Measurements from ENCODE around the gene KRTAP10-10. TPM values are rescaled to one million over a fixed set of nuclear protein-coding genes. Genes with fewer than 3 reads are reported as not detected.
"Not testable (repeated sequence)": the region's sequence is repeated elsewhere in the genome, so short reads cannot be mapped to it uniquely, and the experiment has no call there.

Gene KRTAP10-10
- polyA plus RNA-seq, 3 donors: not detected

GRCh38 chr21:44671911-44672310 is 34.8 kb downstream of the KRTAP10-10 start:
- no peak for DNase-seq (ENCODE audit: low read depth in 3 of 3, low spot score in 2 of 3)

- DNase-seq (ENCODE audit: low read depth in 3 of 3, low spot score in 2 of 3): no peak
Measured at GRCh38 chr21:44677881-44678280, 40.7 kb downstream of the KRTAP10-10 start.

DNA sequence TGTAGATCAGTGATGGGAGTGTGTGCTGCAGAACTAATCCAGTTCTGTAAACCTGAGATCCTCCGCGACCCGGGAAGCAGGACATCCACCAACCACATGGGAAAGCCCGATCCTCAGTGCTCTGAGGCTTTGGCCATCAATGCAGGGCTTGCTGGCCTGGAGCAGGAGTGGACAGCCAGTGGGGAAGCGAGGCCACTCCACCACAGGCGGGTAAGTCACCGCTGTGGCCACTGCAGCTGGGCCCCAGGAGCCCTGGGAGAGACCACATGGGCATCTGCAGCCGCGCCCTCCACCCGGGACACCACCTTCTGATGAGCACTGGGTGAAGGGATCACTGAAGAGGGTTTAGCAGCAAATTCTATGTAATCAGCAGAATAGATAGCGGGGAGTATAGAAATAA is 44.0 kb downstream of the KRTAP10-10 start:
- DNase-seq (ENCODE audit: low read depth in 3 of 3, low spot score in 2 of 3): no peak

DNA sequence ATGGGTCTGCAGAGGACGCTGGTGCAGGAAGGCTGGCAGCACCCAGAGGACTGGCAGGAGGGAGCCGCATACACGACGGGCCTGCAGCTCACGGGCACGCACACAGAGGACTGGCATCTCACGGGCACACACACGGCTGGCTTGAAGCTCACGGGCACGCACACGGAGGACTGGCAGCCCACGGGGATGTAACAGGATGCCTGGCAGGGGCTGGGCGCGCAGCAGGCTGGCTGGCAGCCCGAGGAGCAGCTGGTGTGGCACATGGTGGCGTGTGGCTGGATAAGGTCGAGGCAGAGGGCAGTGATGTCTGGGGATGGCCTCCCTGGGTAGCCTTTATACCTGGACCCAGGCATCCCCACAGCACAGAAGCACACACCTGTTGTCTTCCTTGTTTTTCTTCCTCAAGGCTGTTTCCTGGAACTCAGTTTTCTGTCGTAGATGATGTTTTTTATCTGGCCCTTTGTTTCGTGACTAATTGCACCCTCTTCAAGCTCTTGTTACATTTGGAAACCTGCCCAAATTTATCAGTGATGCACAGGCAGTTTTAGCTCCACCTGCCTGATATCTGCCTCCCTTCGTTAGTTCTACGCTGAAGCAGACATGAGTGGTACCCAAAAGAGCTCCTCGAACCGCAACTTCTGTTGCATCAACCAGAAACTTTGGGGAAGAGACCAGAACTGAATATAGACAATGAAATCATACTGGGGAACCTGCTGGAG is 44.9 kb downstream of the KRTAP10-10 start, which contains the start of gene KRTAP12-1:
KRTAP12-1 (minus strand) TSS at position 303 of the 719 bp plus-strand sequence; CDS start at position 263, 40 bp downstream.
- DNase-seq (ENCODE audit: low read depth in 3 of 3, low spot score in 2 of 3): no peak

DNA sequence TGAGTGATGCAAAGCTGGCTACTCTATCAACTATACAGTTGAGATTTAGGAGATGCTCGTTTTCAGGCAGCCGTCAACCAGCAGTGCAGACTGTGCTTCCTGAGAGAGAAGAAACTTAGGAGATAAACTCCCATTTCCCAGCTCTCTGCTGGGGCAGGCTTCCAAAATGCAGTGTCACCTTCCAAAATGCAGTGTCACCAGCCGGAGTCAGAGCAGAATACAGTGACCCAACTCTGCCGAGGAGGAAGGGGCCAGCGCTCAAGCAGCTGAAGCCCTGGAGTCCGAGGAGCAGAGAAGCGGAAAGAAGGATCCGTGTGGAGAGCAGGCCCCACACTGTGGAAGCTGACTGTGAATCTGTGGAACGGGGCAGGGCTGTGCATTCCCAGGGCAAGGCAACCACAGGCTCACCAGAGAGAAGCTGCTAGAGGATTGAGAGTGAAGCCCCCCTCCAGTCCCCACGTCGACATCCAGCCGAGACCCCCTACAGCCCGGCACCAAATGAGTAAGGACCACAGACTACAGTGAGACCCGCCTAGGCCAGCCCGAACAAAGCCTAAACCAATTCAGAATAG is 45.5 kb downstream of the KRTAP10-10 start:
- no peak for DNase-seq (ENCODE audit: low read depth in 3 of 3, low spot score in 2 of 3)

DNA sequence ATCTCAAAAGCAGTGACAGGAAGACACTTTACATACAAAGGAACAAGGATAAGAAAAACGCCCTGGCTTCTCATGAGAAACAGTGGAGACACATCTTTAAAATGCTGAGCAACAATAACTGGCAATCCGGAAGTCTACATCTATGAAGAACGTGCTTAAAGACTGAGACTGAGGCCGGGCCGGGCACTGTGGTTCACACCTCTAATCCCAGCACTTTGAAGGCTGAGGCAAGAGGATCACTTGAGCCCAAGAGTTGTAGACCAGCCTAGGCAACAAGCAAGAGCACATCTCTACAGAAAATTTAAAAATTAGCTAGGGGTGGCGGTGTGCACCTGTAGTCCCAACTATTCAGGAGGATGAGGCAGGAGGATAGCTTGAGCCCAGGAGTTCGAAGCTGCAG is 46.9 kb downstream of the KRTAP10-10 start:
- no peak for DNase-seq (ENCODE audit: low read depth in 3 of 3, low spot score in 2 of 3)

GRCh38 chr21:44684483-44684882 is 47.3 kb downstream of the KRTAP10-10 start:
- DNase-seq (ENCODE audit: low read depth in 3 of 3, low spot score in 2 of 3): no peak

- DNase-seq (ENCODE audit: low read depth in 3 of 3, low spot score in 2 of 3): not testable (repeated sequence)
Measured at GRCh38 chr21:44685050-44685449, 47.9 kb downstream of the KRTAP10-10 start.

DNA sequence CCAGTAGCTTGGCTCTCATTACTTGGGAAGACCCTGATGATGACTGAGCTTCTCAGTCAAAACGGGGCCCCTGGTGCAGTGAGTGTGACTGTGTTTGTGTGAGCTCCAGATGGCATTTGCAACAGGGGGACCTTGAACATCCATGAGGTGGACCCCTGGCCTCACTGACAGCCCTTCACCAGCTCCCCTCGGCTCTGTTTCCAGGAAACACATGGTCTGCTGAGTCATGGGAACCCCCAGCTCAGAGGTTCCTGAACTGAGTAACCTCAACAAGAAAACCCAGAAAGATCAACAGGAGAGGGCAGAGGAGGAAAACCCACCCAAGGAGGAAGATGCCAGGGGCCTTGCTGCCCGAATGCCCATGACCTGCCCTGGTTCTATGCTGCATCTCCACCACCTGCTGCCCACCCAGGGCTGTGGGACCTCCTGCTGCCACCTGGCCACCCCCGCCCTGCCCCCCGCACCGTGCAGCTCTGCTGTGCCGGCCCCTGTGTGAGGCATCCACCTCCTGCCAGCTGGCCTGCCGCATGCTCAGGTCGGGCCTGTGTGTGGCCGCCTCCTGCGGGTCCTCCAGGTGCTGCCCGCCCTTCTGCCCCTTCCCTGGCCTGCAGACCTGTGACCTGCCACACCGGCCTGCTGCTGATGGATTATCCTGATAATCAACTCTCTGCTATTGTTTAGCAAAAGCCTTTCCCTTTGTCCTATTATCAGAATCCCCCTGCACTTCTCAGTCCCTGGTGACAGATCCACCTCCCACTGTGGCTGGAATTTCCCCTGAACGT is 49.0 kb downstream of the KRTAP10-10 start:
- DNase-seq (ENCODE audit: low read depth in 3 of 3, low spot score in 2 of 3): no peak

- no peak for DNase-seq (ENCODE audit: low read depth in 3 of 3, low spot score in 2 of 3)
Measured at GRCh38 chr21:44686843-44687561, 49.8 kb downstream of the KRTAP10-10 start.

- DNase-seq (ENCODE audit: low read depth in 3 of 3, low spot score in 2 of 3): no peak
Measured at GRCh38 chr21:44687671-44688070, 50.5 kb downstream of the KRTAP10-10 start.

Other genes starting within 250 kb of the KRTAP10-10 start
- gene LRRC3, start 181.8 kb upstream of the KRTAP10-10 start, polyA plus RNA-seq (ENCODE audit: insufficient read length in 3 of 3): 1 to 10 TPM; 3.8 to 4.5 (median 4.2) TPM
- gene KRTAP10-1, start 97.2 kb upstream of the KRTAP10-10 start, polyA plus RNA-seq (ENCODE audit: insufficient read length in 3 of 3): not detected
- not detected for gene KRTAP10-2, start 85.9 kb upstream of the KRTAP10-10 start, polyA plus RNA-seq (ENCODE audit: insufficient read length in 3 of 3)
- not detected for gene KRTAP10-3, start 78.6 kb upstream of the KRTAP10-10 start, polyA plus RNA-seq (ENCODE audit: insufficient read length in 3 of 3)
- not detected for gene KRTAP10-4, start 63.6 kb upstream of the KRTAP10-10 start, polyA plus RNA-seq (ENCODE audit: insufficient read length in 3 of 3)
- not detected for gene KRTAP10-5, start 56.8 kb upstream of the KRTAP10-10 start, polyA plus RNA-seq (ENCODE audit: insufficient read length in 3 of 3)
- not detected for gene KRTAP10-6, start 44.9 kb upstream of the KRTAP10-10 start, polyA plus RNA-seq (ENCODE audit: insufficient read length in 3 of 3)
- under 1 TPM in 1 of 3 donors, not detected in 2; 0.08 TPM for gene KRTAP10-7, start 36.8 kb upstream of the KRTAP10-10 start, polyA plus RNA-seq (ENCODE audit: insufficient read length in 3 of 3)
- gene KRTAP10-8, start 25.3 kb upstream of the KRTAP10-10 start, polyA plus RNA-seq (ENCODE audit: insufficient read length in 3 of 3): not detected
- not detected for gene KRTAP10-9, start 10.3 kb upstream of the KRTAP10-10 start, polyA plus RNA-seq (ENCODE audit: insufficient read length in 3 of 3)
- gene KRTAP10-11, start 9.1 kb downstream of the KRTAP10-10 start, polyA plus RNA-seq (ENCODE audit: insufficient read length in 3 of 3): not detected
- not detected for gene KRTAP12-4, start 17.3 kb downstream of the KRTAP10-10 start, polyA plus RNA-seq (ENCODE audit: insufficient read length in 3 of 3)
- not detected for gene KRTAP12-3, start 20.6 kb downstream of the KRTAP10-10 start, polyA plus RNA-seq (ENCODE audit: insufficient read length in 3 of 3)
- gene KRTAP12-2, start 29.6 kb downstream of the KRTAP10-10 start, polyA plus RNA-seq (ENCODE audit: insufficient read length in 3 of 3): not detected
- not detected for gene KRTAP12-1, start 44.8 kb downstream of the KRTAP10-10 start, polyA plus RNA-seq (ENCODE audit: insufficient read length in 3 of 3)
- not detected for gene KRTAP10-12, start 59.8 kb downstream of the KRTAP10-10 start, polyA plus RNA-seq (ENCODE audit: insufficient read length in 3 of 3)
- under 1 TPM; 0.53 to 0.67 (median 0.62) TPM for gene TSPEAR, start 74.2 kb downstream of the KRTAP10-10 start, polyA plus RNA-seq (ENCODE audit: insufficient read length in 3 of 3)
- 10 to 100 TPM; 63.1 to 80.9 (median 80.6) TPM for gene UBE2G2, start 164.5 kb downstream of the KRTAP10-10 start, polyA plus RNA-seq (ENCODE audit: insufficient read length in 3 of 3)
- 100 to 1,000 TPM; 119 to 121 (median 119) TPM for gene SUMO3, start 180.7 kb downstream of the KRTAP10-10 start, polyA plus RNA-seq (ENCODE audit: insufficient read length in 3 of 3)
- gene PTTG1IP, start 236.3 kb downstream of the KRTAP10-10 start, polyA plus RNA-seq (ENCODE audit: insufficient read length in 3 of 3): 100 to 1,000 TPM; 262 to 281 (median 279) TPM

Data from right renal cortex interstitium (tissue), 3 donors.